ENCODE data around the gene MAPK8IP1.

- TF ChIP-seq CTCF (IDR thresholded peaks at IDR 0.05), result no peak
- TF ChIP-seq POLR2A (IDR thresholded peaks at IDR 0.05), result no peak
Measured at GRCh38 chr11:45889555-45889954, 4.1 kb downstream of the MAPK8IP1 start.

Measured in gastroesophageal sphincter (tissue), 3 donors.